22Rv1 (cell line): ENCODE measurements around the gene CTNNA3.

Experiments
- ZFX ChIP-seq: fragments of 450-650 bp; IDR thresholded peaks from 2 replicates; pipeline ENCODE4 v1.6.1; 2017; ENCODE audit warnings: antibody characterized with exemption, borderline replicate concordance
- TF ChIP-seq, protein P1 (sequence below): fragments of 450-650 bp; IDR thresholded peaks from 2 replicates; pipeline ENCODE4 v1.5.1; 2017; ENCODE audit warnings: mild to moderate bottlenecking

DNA sequence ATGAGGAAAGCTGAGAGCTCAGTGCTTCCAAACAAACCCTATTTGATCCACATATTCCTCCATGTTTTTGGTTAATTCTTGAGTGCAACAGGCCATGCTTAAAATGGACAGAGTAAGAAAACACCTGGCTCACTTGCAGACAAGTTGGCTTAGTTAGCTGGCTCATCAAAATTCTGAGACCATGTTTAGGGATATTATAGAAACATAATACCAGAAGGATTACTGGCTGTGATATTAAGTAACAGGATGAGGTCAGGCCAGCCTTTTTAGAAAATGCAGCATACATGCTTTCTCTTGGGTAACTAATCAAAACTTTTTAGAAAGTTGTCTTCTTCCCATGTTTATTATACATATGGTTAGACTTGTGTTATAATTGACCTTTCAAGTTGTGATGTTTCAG is 1637.4 kb downstream of the CTNNA3 start:
- TF ChIP-seq, protein P1, sequence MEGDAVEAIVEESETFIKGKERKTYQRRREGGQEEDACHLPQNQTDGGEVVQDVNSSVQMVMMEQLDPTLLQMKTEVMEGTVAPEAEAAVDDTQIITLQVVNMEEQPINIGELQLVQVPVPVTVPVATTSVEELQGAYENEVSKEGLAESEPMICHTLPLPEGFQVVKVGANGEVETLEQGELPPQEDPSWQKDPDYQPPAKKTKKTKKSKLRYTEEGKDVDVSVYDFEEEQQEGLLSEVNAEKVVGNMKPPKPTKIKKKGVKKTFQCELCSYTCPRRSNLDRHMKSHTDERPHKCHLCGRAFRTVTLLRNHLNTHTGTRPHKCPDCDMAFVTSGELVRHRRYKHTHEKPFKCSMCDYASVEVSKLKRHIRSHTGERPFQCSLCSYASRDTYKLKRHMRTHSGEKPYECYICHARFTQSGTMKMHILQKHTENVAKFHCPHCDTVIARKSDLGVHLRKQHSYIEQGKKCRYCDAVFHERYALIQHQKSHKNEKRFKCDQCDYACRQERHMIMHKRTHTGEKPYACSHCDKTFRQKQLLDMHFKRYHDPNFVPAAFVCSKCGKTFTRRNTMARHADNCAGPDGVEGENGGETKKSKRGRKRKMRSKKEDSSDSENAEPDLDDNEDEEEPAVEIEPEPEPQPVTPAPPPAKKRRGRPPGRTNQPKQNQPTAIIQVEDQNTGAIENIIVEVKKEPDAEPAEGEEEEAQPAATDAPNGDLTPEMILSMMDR = no peak
- TF ChIP-seq ZFX = no peak
